C4-2B (cell line): ENCODE results near the gene EIF5B.

ENCODE experiments used
- CTCF ChIP-seq: fragments of 450-650 bp; conservative IDR thresholded peaks from 2 replicates; pipeline ENCODE4 v1.5.1; 2017; ENCODE audit warnings: mild to moderate bottlenecking
- ZFX ChIP-seq: fragments of 450-650 bp; IDR thresholded peaks from 2 replicates; pipeline ENCODE4 v1.6.1; 2017

- TF ChIP-seq CTCF (no peak), ZFX (no peak)
These were observed 96.2 kb downstream of the EIF5B start for GRCh38 chr2:99433340-99433739.
